Lung (tissue), 12 donors: Measurements from ENCODE around the gene SULT1B1. TPM values are rescaled to one million over a fixed set of nuclear protein-coding genes. Genes with fewer than 3 reads are reported as not detected.
A peak's percentile ranks its signal among the peaks of the same experiment; 100 is the strongest.

Experiments used
- ATAC-seq: fragments of 200-7000 bp; cut with Tn5 transposase; one replicate; pipeline ENCODE4 v1.9.1; 2020; ENCODE audit warnings: moderate number of reproducible peaks; ENCODE audit not compliant: insufficient read depth, low FRiP score
- DNase-seq, 3 donors: peaks; one replicate each; pipeline ENCODE4 v3.0.0-alpha.2; 2013 to 2017
- H3K27ac ChIP-seq, 2 donors: one replicate each; pipeline ENCODE4 v1.5.1; 2013; ENCODE audit warnings: mild to moderate bottlenecking in 2 of 2, moderate library complexity in 2 of 2, control low read depth in 1 of 2, inconsistent platforms in 1 of 2, low read depth in 1 of 2, low read length in 1 of 2
- H3K27me3 ChIP-seq, 3 donors: one replicate each; pipeline ENCODE4 v1.5.1; 2013; ENCODE audit warnings: low read length in 2 of 3; ENCODE audit not compliant: control insufficient read depth in 3 of 3, insufficient read depth in 3 of 3
- H3K36me3 ChIP-seq, 4 donors: one replicate each; pipeline ENCODE4 v1.5.1; 2013; ENCODE audit warnings: low read length in 4 of 4, mild to moderate bottlenecking in 1 of 4, moderate library complexity in 1 of 4; ENCODE audit not compliant: control insufficient read depth in 4 of 4, insufficient read depth in 4 of 4
- H3K4me1 ChIP-seq, 5 donors: one replicate each; pipeline ENCODE4 v1.5.1; 2013; ENCODE audit warnings: low read length in 5 of 5, mild to moderate bottlenecking in 2 of 5, moderate library complexity in 1 of 5; ENCODE audit not compliant: control insufficient read depth in 5 of 5, insufficient read depth in 5 of 5
- H3K4me3 ChIP-seq: one replicate; pipeline ENCODE4 v1.5.1; 2013; ENCODE audit warnings: mild to moderate bottlenecking, control low read depth, moderate library complexity
- H3K9ac ChIP-seq, 2 donors: one replicate each; pipeline ENCODE4 v1.5.1; 2013; ENCODE audit warnings: low read length in 2 of 2, control low read depth in 1 of 2; ENCODE audit not compliant: insufficient read depth in 1 of 2
- H3K9me3 ChIP-seq, 4 donors: one replicate each; pipeline ENCODE4 v1.5.1; 2013; ENCODE audit warnings: low read length in 3 of 4, mild to moderate bottlenecking in 1 of 4, moderate library complexity in 1 of 4; ENCODE audit not compliant: control insufficient read depth in 4 of 4, insufficient read depth in 3 of 4
- CTCF ChIP-seq: IDR thresholded peaks from 2 replicates; pipeline ENCODE4 v1.5.1; 2012; ENCODE audit warnings: mild to moderate bottlenecking; ENCODE audit errors: control extremely low read depth, extremely low read depth
- WGBS, 2 donors: extraction: QIAGEN DNeasy Blood & Tissue Kit; methylation state at CpG; one replicate each; pipeline ENCODE4 v1.1.7; 2013; 5-methylcytosine and 5-hydroxymethylcytosine counted together
- polyA plus RNA-seq, 2 donors: library from polyadenylated mRNA; stranded (reverse); fragments of 200-250 nt; gene quantifications; one replicate each; pipeline ENCODE4 v1.2.1, GENCODE V29; 2013
- total RNA-seq, 2 donors: library from RNA; depleted of rRNA in 1 of 2; stranded (reverse); fragments of >200 nt in 1 of 2; gene quantifications; one replicate each; pipeline ENCODE4 v1.2.1, GENCODE V29; 2014 to 2021
- donor health status: control.
- donor health status: control.
- donor health status: Bipolar disorder and iron deficiency.
- donor health status: healthy.
- donor health status: DM: yes; HTN: yes; CAD: no.

The SULT1B1 gene
- total and polyA plus RNA-seq, 4 donors, result 1.0 to 11.0 (median 6.0) TPM

GRCh38 chr4:69759189-69759604, 1.2 kb downstream of the SULT1B1 start:
- no peaks in the 10 kb centered on the region for H3K9me3 ChIP-seq
- no peak for ATAC-seq
- no peak overlapping the region for H3K27ac ChIP-seq
- no peak for TF ChIP-seq CTCF
- H3K9ac ChIP-seq, result no peak overlapping the region
- no peak for DNase-seq
- no peak overlapping the region for H3K4me3 ChIP-seq
- H3K36me3 ChIP-seq, result no peaks in the 10 kb centered on the region
- H3K4me1 ChIP-seq, result peaks cover 0 to 19% (median 2%) of the 10 kb centered on the region in 5 donors
- H3K27me3 ChIP-seq, result no peaks in the 10 kb centered on the region
- 59 to 62% methylated on average over 6 of the region's 6 CpGs for WGBS, 2 donors

- Histone ChIP-seq H3K4me3 (no peak overlapping the region), H3K27ac (no peak overlapping the region), H3K27me3 (no peaks in the 10 kb centered on the region), H3K9ac (no peak overlapping the region), H3K9me3 (no peaks in the 10 kb centered on the region), H3K36me3 (no peaks in the 10 kb centered on the region), H3K4me1 (peaks cover 0 to 20% (median 5%) of the 10 kb centered on the region in 5 donors)
- no peak for TF ChIP-seq CTCF
- WGBS, 2 donors, result 67 to 80% methylated on average over 2 of the region's 2 CpGs
- ATAC-seq, result no peak
- no peak for DNase-seq
Observed at GRCh38 chr4:69757464-69757863, 3.0 kb downstream of the SULT1B1 start.

- no peak overlapping the region for H3K27ac ChIP-seq
- no peak for DNase-seq
- ATAC-seq, result no peak
- no peak for TF ChIP-seq CTCF
- WGBS, 2 donors, result 90 to 93% methylated on average over 4 of the region's 4 CpGs
- H3K36me3 ChIP-seq, result no peaks in the 10 kb centered on the region
- H3K27me3 ChIP-seq, result no peaks in the 10 kb centered on the region
- no peak overlapping the region for H3K9ac ChIP-seq
- no peaks in the 10 kb centered on the region for H3K9me3 ChIP-seq
- peaks cover 0 to 16% (median 4%) of the 10 kb centered on the region in 5 donors for H3K4me1 ChIP-seq
- H3K4me3 ChIP-seq, result no peak overlapping the region
Observed at GRCh38 chr4:69754926-69755580, 5.4 kb downstream of the SULT1B1 start.

GRCh38 chr4:69753686-69754085, 6.7 kb downstream of the SULT1B1 start:
- no peak for TF ChIP-seq CTCF
- H3K27ac ChIP-seq, result no peak overlapping the region
- H3K27me3 ChIP-seq, result no peaks in the 10 kb centered on the region
- H3K9ac ChIP-seq, result no peak overlapping the region
- no peak overlapping the region for H3K4me3 ChIP-seq
- 89 to 95% methylated on average over 1 of the region's 1 CpG for WGBS, 2 donors
- H3K4me1 ChIP-seq, result peaks cover 0 to 28% (median 0%) of the 10 kb centered on the region in 5 donors
- H3K36me3 ChIP-seq, result no peaks in the 10 kb centered on the region
- ATAC-seq (no peak), DNase-seq (peak in 2 of 3 donors; percentile 45 to 60)
- no peaks in the 10 kb centered on the region for H3K9me3 ChIP-seq
